Neural cell (in vitro differentiated cells): ENCODE results near the gene TAGLN. TPM values are rescaled to one million over a fixed set of nuclear protein-coding genes. Genes with fewer than 3 reads are reported as not detected.

Experiments
- H2AFZ ChIP-seq: fragments of 200-600, 300-800 bp; sonication (generic), shearing (Covaris generic); 2 replicates; pipeline ENCODE4 v1.6.0; 2014; ENCODE audit warnings: low read depth, mild to moderate bottlenecking, antibody characterized with exemption, low read length, moderate library complexity
- H3F3A ChIP-seq: fragments of 200-600 bp; shearing (Covaris generic); 2 replicates; pipeline ENCODE4 v1.6.1; 2016; ENCODE audit warnings: mild to moderate bottlenecking, moderate library complexity, mixed read lengths, antibody characterized with exemption, low read length; ENCODE audit not compliant: insufficient read depth, poor library complexity, severe bottlenecking
- H3K27ac ChIP-seq: fragments of 200-600, 300-800 bp; sonication (generic), shearing (Covaris generic); 2 replicates; pipeline ENCODE4 v1.5.1; 2014; ENCODE audit warnings: mild to moderate bottlenecking, low read length, moderate library complexity
- H3K27me3 ChIP-seq: fragments of 300-800, 200-600 bp; sonication (generic), shearing (Covaris generic); 2 replicates; pipeline ENCODE4 v1.6.0; 2014; ENCODE audit warnings: mild to moderate bottlenecking, low read depth, low read length, moderate library complexity; ENCODE audit not compliant: insufficient read depth
- H3K36me3 ChIP-seq: fragments of 300-800, 200-600 bp; sonication (generic), shearing (Covaris generic); 2 replicates; pipeline ENCODE4 v1.5.1; 2014; ENCODE audit warnings: mild to moderate bottlenecking, antibody characterized with exemption, low read length, moderate library complexity; ENCODE audit not compliant: insufficient read depth
- H3K4me2 ChIP-seq: fragments of 300-800, 200-600 bp; sonication (generic), shearing (Covaris generic); 2 replicates; pipeline ENCODE4 v1.6.0; 2014; ENCODE audit warnings: mild to moderate bottlenecking, low read length
- H3K4me3 ChIP-seq: fragments of 300-800, 200-600 bp; sonication (generic), shearing (Covaris generic); 2 replicates; pipeline ENCODE4 v1.5.1; 2014; ENCODE audit warnings: mild to moderate bottlenecking, low read length, moderate library complexity
- H3K79me2 ChIP-seq: fragments of 200-600 bp; shearing (Covaris generic); replicated peaks from 2 replicates; pipeline ENCODE4 v1.6.0; 2014; ENCODE audit warnings: mild to moderate bottlenecking, low read length, moderate library complexity; ENCODE audit not compliant: insufficient read depth
- H3K9ac ChIP-seq: fragments of 300-800, 200-600 bp; sonication (generic), shearing (Covaris generic); 2 replicates; pipeline ENCODE4 v1.6.1; 2016; ENCODE audit warnings: mild to moderate bottlenecking, low read length, mixed read lengths
- H3K9me2 ChIP-seq: fragments of 200-600 bp; shearing (Covaris generic); 2 replicates; pipeline ENCODE4 v1.6.1; 2016; ENCODE audit warnings: mild to moderate bottlenecking, low read length, mixed read lengths; ENCODE audit not compliant: insufficient read depth
- H3K9me3 ChIP-seq: fragments of 200-600, 300-800 bp; sonication (generic), shearing (Covaris generic); 2 replicates; pipeline ENCODE4 v1.6.1; 2016; ENCODE audit warnings: mild to moderate bottlenecking, mixed run types, low read length, moderate library complexity, mixed read lengths
- H4K20me1 ChIP-seq: fragments of 200-600 bp; shearing (Covaris generic); 2 replicates; pipeline ENCODE4 v1.6.1; 2016; ENCODE audit warnings: mild to moderate bottlenecking, mixed run types; ENCODE audit not compliant: insufficient read depth
- EP300 ChIP-seq: fragments of 450-650 bp; conservative IDR thresholded peaks from 2 replicates; pipeline ENCODE4 v1.6.1; 2014; ENCODE audit warnings: antibody characterized with exemption, mild to moderate bottlenecking, moderate library complexity; ENCODE audit not compliant: poor library complexity, severe bottlenecking
- EZH2 ChIP-seq: fragments of 200-600, 300-800 bp; shearing (Covaris generic), sonication (generic); IDR thresholded peaks from 2 replicates; pipeline ENCODE4 v1.6.1; 2014; ENCODE audit warnings: antibody characterized with exemption, low read length, borderline replicate concordance, mild to moderate bottlenecking; ENCODE audit not compliant: insufficient read depth, poor library complexity, severe bottlenecking
- MXI1 ChIP-seq: fragments of 450-650 bp; conservative IDR thresholded peaks from 2 replicates; pipeline ENCODE4 v1.6.1; 2014; ENCODE audit warnings: antibody characterized with exemption, mild to moderate bottlenecking; ENCODE audit not compliant: poor library complexity, severe bottlenecking
- POLR2AphosphoS5 ChIP-seq: IDR thresholded peaks from 2 replicates; pipeline ENCODE4 v1.6.1; 2012
- RAD21 ChIP-seq: fragments of 450-650 bp; conservative IDR thresholded peaks from 2 replicates; pipeline ENCODE4 v1.6.1; 2014; ENCODE audit warnings: antibody characterized with exemption, mild to moderate bottlenecking, moderate library complexity
- SMC3 ChIP-seq: fragments of 450-650 bp; conservative IDR thresholded peaks from 2 replicates; pipeline ENCODE4 v1.6.1; 2014; ENCODE audit warnings: antibody characterized with exemption, mild to moderate bottlenecking, moderate library complexity; ENCODE audit not compliant: poor library complexity
- TAF1 ChIP-seq: IDR thresholded peaks from 2 replicates; pipeline ENCODE4 v1.6.1; 2012; ENCODE audit warnings: low read depth
- polyA plus RNA-seq: library from polyadenylated mRNA; depleted of rRNA; stranded (reverse); fragments of >200 nt; gene quantifications from 2 replicates; pipeline ENCODE4 v1.2.3, GENCODE V29; 2014
- TF ChIP-seq, protein P1 (sequence below): IDR thresholded peaks from 2 replicates; pipeline ENCODE4 v1.6.1; 2012; ENCODE audit warnings: borderline replicate concordance
- TF ChIP-seq, protein P2 (sequence below): fragments of 450-650 bp; IDR thresholded peaks from 2 replicates; pipeline ENCODE4 v1.5.1; 2014; ENCODE audit warnings: antibody characterized with exemption, mild to moderate bottlenecking, moderate library complexity; ENCODE audit not compliant: poor library complexity, severe bottlenecking

The TAGLN gene
- polyA plus RNA-seq, 1 donor from 2014 or later: 15.7 TPM

DNA sequence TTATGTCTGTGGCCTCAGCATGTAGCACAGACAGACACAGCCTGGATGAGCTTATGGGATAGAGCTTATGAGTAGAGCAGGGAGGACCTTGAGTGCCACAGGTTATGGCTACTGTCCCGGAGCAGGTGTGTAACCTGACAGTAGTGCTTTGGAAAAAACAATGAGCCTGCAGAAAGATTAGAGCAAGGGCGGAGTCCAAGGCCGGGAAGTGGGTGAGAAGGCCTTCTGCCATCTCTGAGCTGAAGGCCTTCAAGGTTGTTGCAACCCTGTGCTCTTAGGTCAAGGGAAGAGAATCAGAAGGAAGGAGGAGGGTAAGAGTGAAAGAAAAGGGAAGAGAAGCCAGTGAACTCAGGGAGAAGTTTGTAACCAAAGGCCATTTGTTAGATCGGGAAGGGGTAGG is 3.9 kb upstream of the TAGLN start:
- no peak overlapping the region for H2AFZ ChIP-seq
- H3F3A ChIP-seq: no peaks in the 10 kb centered on the region
- no peak overlapping the region for H3K4me3 ChIP-seq
- no peak overlapping the region for H3K27ac ChIP-seq
- H4K20me1 ChIP-seq: no peaks in the 10 kb centered on the region
- no peaks in the 10 kb centered on the region for H3K27me3 ChIP-seq
- no peaks in the 10 kb centered on the region for H3K79me2 ChIP-seq
- no peak overlapping the region for H3K4me2 ChIP-seq
- H3K9ac ChIP-seq: no peak overlapping the region
- no peaks in the 10 kb centered on the region for H3K36me3 ChIP-seq
- H3K9me3 ChIP-seq: no peaks in the 10 kb centered on the region
- H3K9me2 ChIP-seq: no peaks in the 10 kb centered on the region
- no peak for TF ChIP-seq EP300
- TF ChIP-seq, protein P1, sequence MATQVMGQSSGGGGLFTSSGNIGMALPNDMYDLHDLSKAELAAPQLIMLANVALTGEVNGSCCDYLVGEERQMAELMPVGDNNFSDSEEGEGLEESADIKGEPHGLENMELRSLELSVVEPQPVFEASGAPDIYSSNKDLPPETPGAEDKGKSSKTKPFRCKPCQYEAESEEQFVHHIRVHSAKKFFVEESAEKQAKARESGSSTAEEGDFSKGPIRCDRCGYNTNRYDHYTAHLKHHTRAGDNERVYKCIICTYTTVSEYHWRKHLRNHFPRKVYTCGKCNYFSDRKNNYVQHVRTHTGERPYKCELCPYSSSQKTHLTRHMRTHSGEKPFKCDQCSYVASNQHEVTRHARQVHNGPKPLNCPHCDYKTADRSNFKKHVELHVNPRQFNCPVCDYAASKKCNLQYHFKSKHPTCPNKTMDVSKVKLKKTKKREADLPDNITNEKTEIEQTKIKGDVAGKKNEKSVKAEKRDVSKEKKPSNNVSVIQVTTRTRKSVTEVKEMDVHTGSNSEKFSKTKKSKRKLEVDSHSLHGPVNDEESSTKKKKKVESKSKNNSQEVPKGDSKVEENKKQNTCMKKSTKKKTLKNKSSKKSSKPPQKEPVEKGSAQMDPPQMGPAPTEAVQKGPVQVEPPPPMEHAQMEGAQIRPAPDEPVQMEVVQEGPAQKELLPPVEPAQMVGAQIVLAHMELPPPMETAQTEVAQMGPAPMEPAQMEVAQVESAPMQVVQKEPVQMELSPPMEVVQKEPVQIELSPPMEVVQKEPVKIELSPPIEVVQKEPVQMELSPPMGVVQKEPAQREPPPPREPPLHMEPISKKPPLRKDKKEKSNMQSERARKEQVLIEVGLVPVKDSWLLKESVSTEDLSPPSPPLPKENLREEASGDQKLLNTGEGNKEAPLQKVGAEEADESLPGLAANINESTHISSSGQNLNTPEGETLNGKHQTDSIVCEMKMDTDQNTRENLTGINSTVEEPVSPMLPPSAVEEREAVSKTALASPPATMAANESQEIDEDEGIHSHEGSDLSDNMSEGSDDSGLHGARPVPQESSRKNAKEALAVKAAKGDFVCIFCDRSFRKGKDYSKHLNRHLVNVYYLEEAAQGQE: no peak
- no peak for TF ChIP-seq SMC3
- TF ChIP-seq MXI1: no peak
- TF ChIP-seq EZH2: no peak
- no peak for TF ChIP-seq RAD21
- no peak for TF ChIP-seq POLR2AphosphoS5
- TF ChIP-seq, protein P2, sequence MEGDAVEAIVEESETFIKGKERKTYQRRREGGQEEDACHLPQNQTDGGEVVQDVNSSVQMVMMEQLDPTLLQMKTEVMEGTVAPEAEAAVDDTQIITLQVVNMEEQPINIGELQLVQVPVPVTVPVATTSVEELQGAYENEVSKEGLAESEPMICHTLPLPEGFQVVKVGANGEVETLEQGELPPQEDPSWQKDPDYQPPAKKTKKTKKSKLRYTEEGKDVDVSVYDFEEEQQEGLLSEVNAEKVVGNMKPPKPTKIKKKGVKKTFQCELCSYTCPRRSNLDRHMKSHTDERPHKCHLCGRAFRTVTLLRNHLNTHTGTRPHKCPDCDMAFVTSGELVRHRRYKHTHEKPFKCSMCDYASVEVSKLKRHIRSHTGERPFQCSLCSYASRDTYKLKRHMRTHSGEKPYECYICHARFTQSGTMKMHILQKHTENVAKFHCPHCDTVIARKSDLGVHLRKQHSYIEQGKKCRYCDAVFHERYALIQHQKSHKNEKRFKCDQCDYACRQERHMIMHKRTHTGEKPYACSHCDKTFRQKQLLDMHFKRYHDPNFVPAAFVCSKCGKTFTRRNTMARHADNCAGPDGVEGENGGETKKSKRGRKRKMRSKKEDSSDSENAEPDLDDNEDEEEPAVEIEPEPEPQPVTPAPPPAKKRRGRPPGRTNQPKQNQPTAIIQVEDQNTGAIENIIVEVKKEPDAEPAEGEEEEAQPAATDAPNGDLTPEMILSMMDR: no peak
- TF ChIP-seq TAF1: no peak

DNA sequence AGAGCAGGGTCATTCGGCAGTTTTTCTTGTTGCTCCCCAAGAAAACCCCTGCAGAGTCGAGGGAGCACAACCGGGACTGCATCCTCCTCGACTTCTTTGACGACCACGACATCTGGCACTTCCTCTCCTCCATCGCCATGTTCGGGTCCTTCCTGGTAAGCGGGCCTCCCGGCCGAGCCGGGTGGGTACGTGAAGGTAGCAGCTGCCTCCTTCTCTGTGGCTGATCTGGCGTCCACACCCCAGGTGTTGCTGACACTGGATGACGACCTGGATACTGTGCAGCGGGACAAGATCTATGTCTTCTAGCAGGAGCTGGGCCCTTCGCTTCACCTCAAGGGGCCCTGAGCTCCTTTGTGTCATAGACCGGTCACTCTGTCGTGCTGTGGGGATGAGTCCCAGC is 3.4 kb upstream of the TAGLN start:
- H3K36me3 ChIP-seq: no peaks in the 10 kb centered on the region
- no peaks in the 10 kb centered on the region for H4K20me1 ChIP-seq
- H3K9ac ChIP-seq: no peak overlapping the region
- no peak overlapping the region for H3K4me2 ChIP-seq
- H3K4me3 ChIP-seq: no peak overlapping the region
- H3K9me3 ChIP-seq: no peaks in the 10 kb centered on the region
- no peaks in the 10 kb centered on the region for H3K9me2 ChIP-seq
- TF ChIP-seq, protein P2: no peak
- TF ChIP-seq EP300: no peak
- no peak overlapping the region for H3K27ac ChIP-seq
- H2AFZ ChIP-seq: no peak overlapping the region
- no peaks in the 10 kb centered on the region for H3K79me2 ChIP-seq
- no peaks in the 10 kb centered on the region for H3K27me3 ChIP-seq
- H3F3A ChIP-seq: no peaks in the 10 kb centered on the region
